T47D (cell line): ENCODE results near the gene EEF1G.
"Not testable (repeated sequence)": the region's sequence is repeated elsewhere in the genome, so short reads cannot be mapped to it uniquely, and the experiment has no call there.

Source experiments
- DNase-seq, 2 experiments: peaks; one replicate each; pipeline versions ENCODE4 v3.0.0 to v3.0.0-alpha.2; 2011 to 2012; ENCODE audit warnings: low read depth in 1 of 2, low spot score in 1 of 2
- JUND ChIP-seq: IDR thresholded peaks from 2 replicates; pipeline ENCODE4 v1.6.1; 2012; ENCODE audit warnings: low read depth
- in situ Hi-C: cut with HindIII; loops from 2 replicates; pipeline ENCODE4 v1.10.0; 2016; ENCODE audit warnings: low sequenced_read_pairs, low pct_unique_long_range_greater_than_20kb

Gene EEF1G

GRCh38 chr11:62600367-62601121, 26.9 kb upstream of the EEF1G start:
- no peak for TF ChIP-seq JUND
- in situ Hi-C loops = no loop called here
- DNase-seq = no peak

DNA sequence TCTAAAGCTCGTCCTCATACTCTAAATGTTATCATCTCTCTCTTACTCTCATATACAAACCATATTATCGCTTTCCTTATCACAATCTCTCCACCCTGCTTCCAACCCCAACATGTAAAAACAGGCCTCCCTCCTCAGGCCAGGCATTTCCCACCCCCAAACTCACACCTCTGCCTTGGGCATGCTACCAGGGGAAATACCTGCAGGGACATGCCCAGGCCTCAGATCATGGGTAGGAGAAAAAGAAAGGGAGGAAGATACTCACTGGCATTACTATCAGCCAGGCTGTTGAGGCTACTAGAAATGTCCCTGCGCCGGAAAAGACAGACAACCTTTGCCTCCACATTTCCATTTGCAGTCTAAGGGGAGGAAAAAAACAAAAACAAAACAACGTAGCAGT, 26.2 kb upstream of the EEF1G start:
- DNase-seq = no peak
- in situ Hi-C loops = no loop called here
- TF ChIP-seq JUND = no peak

DNA sequence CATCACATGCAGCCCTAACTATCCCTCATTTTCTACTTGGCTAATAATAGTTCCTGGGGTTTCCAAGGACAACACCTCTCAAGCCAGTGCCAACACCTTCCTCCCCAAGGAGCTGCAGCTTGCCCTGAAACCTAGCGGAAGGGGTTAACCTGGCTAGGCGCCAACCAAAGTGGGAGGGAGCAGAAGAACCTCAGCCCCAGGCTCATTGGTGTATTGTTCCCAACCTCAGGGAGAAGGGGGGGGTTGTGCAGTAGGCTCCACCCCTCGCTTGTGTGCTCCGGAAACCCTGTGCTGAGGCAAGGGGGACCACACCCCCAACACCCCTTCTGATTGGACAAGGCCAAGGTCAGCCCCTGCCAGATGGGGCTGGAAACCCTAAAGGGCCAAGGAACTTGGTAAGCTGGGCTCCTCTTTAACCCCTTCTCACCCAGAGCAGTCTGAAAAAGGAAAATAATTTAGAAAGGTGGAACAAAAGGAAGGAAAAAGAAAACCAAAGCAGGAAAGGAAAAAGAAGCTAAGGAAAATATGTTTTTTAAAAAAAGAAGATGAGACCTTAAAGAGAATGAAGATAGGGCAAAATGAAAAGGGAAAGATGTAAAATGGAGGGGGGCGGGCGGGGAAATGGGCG, 25.5 kb upstream of the EEF1G start:
- peak; percentile 91 to 100 for DNase-seq
- in situ Hi-C loops = no loop called here
- no peak for TF ChIP-seq JUND

DNA sequence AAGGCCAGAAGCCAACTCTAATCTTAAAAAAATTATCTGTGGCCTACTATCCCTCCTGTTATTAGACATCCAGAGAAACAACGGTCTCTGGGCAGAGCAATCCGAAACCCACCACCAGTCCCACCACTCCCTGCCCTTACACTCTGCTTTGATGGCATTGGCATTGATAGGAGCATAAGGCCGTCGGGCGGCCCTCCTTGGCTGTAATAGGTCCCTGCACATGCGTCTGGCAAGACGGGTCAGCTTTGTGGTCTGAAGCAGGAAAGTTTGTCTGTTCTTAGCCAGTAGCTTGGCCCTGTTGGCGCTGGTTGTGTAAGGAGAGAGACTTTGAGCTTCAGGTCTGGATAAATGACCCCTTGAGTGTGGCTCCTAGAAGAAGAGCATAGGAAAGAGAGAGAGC, 21.4 kb upstream of the EEF1G start:
- no peak for TF ChIP-seq JUND
- no peak for DNase-seq
- in situ Hi-C loops = no loop called here

DNA sequence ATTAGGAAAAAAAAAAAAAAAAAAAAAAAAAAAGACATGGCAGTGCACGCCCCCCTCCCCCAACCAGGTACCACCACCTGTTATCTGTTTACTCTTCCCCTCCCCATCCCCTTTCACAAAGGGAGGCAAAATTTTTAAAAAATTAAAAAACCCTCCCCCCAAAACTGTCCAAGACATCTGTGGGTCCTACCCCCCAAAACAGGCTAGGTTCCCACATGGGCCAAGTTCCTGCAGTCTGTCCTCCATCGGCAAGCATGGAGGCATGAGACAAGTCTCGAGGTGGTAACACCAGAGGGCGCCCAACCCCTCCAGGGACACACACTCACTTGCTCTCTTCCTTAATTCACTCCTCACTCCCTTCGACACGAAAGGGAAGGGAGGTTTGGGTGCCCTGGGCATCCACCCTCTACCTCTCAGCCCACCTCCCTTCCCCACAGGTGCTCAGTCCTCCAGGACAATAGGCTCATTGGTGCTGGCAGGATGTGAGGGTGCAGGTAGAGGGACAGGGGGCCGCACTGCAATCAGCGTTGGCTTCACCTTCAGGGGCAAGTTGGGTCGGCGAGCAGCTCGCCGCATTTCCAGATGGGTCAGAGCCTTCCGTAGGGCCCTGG, 19.8 kb upstream of the EEF1G start:
- in situ Hi-C loops = no loop called here
- peak; percentile 56 to 93 for DNase-seq
- no peak for TF ChIP-seq JUND

DNA sequence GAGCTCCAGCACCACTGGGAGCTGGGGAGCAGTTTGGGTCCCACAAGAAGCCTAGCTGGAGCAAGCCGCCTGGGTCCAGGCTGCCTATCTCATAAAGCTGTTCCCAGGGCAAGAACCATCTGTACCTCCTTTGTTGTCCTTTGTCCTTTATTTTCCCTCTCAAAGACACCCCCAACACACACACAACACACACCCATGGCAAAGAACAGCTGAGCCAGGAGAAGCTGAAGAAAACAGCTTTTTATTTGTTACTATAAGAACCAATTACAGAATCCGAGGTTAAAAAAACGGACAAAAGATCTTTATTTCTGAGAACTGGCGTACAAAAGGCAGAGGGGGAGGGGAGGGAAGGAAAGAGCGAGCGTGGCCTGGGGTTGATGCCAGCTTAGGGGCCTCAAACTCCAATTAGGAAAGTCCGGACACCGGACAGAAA, 19.3 kb upstream of the EEF1G start:
- DNase-seq = no peak
- in situ Hi-C loops = no loop called here
- no peak for TF ChIP-seq JUND

GRCh38 chr11:62592146-62592815, 18.6 kb upstream of the EEF1G start:
- in situ Hi-C loops = no loop called here
- TF ChIP-seq JUND = no peak
- DNase-seq = no peak

DNA sequence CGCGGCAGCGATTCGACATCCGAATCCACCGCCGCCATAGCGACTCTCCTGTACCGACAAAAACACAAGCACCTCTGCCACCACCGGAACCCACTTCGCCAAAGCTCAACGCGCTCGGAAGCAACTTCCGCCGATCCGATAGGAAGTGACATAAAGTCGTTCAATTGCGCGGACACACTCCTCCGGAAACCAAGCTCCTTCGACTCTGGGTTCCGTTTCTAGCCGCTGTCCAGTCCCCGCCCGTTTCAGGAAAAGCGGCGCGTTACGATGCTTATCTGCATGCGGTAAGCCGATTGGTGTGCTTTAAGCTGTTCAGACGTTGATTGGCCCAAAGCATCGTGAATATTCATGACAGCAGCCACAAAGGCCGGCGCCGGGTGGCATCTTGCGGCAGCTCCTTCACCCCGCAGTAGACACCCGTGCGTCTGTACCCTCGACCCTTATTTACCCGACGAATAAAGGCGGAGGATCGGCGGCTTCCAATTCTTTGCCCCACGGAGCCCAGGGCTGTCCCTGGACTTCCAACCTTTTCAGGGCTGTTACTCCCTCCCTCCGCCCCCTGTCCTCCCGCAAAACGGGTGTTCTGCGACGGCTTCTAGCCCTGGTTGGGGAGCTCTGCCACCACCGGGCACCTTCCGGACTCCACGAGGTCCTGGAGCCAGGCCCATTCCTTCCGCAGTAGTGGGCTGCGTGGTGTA, 17.9 kb upstream of the EEF1G start, which contains the start of gene TUT1:
Gene TUT1 (minus strand): TSS at position 76 of the 698 bp plus-strand sequence. CDS start 38 bp downstream, at position 38.
- TF ChIP-seq JUND = no peak
- peak; percentile 95 to 100 for DNase-seq
- in situ Hi-C loops = no loop called here

- no peak for DNase-seq
- in situ Hi-C loops = no loop called here
- no peak for TF ChIP-seq JUND
Observed at GRCh38 chr11:62588966-62589637, 15.4 kb upstream of the EEF1G start.

- in situ Hi-C loops, DNase-seq: not testable (repeated sequence)
Observed at GRCh38 chr11:62585356-62585755, 11.7 kb upstream of the EEF1G start.

- DNase-seq, in situ Hi-C loops: not testable (repeated sequence)
Observed at GRCh38 chr11:62581735-62582134, 8.0 kb upstream of the EEF1G start.
